Thyroid gland (tissue), 4 donors: ENCODE results near the gene MAP3K13. TPM values are rescaled to one million over a fixed set of nuclear protein-coding genes. Genes with fewer than 3 reads are reported as not detected.

ENCODE experiments used
- DNase-seq, 2 donors: peaks; one replicate each; pipeline ENCODE4 v3.0.0-alpha.2; 2019
- H3K27ac ChIP-seq, 3 donors: fragments of 200-600 bp; sonication (generic); 1 replicate in 2 of 3; 2 replicates in 1 of 3; pipeline ENCODE4 v1.5.1; 2016 to 2019; ENCODE audit warnings: mild to moderate bottlenecking in 1 of 3, moderate library complexity in 1 of 3
- H3K27me3 ChIP-seq: fragments of 200-600 bp; sonication (generic); one replicate; pipeline ENCODE4 v1.5.1; 2019
- H3K36me3 ChIP-seq, 2 donors: fragments of 200-600 bp; sonication (generic); one replicate each; pipeline ENCODE4 v1.5.1; 2016 to 2019
- H3K4me1 ChIP-seq, 2 donors: fragments of 200-600 bp; sonication (generic); one replicate each; pipeline ENCODE4 v1.5.1; 2017 to 2019
- H3K4me3 ChIP-seq, 3 donors: fragments of 200-600 bp; sonication (generic); replicated peaks in 1 of 3; 1 replicate in 2 of 3; 2 replicates in 1 of 3; pipeline ENCODE4 v1.5.1; 2016; ENCODE audit warnings: mild to moderate bottlenecking in 1 of 3
- H3K9me3 ChIP-seq: fragments of 200-600 bp; sonication (generic); one replicate; pipeline ENCODE4 v1.5.1; 2017
- CTCF ChIP-seq, 6 experiments: fragments of 200-600 bp in 3 of 6; fragments of 450-650 bp in 3 of 6; sonication (generic) in 3 of 6; IDR thresholded peaks; one replicate each; pipeline ENCODE4 v1.5.1; 2016 to 2019; ENCODE audit warnings: antibody characterized with exemption in 6 of 6, mild to moderate bottlenecking in 2 of 6, inconsistent platforms in 1 of 6, moderate library complexity in 1 of 6
- POLR2A ChIP-seq, 2 donors: fragments of 450-650 bp; IDR thresholded peaks; one replicate each; pipeline ENCODE4 v1.6.1; 2017; ENCODE audit warnings: antibody characterized with exemption in 2 of 2, mild to moderate bottlenecking in 2 of 2, moderate library complexity in 1 of 2
- WGBS, 2 donors: methylation state at CpG; one replicate each; pipeline ENCODE4 v1.1.5; 2017; 5-methylcytosine and 5-hydroxymethylcytosine counted together
- intact Hi-C: fragments of 100-400 bp; cut with DNase I; formaldehyde crosslinking; loops from one replicate; pipeline ENCODE4 v1.15.1; 2023
- total RNA-seq, 4 donors: library from RNA; depleted of rRNA; stranded (reverse); fragments of >200 nt; gene quantifications; one replicate each; pipeline ENCODE4 v1.2.3, GENCODE V29; 2016

The MAP3K13 gene
- total RNA-seq, 4 donors from 2014 or later, result 44.4 to 58.0 (median 46.2) TPM

GRCh38 chr3:185342459-185343174 lies 20.3 kb upstream of the MAP3K13 start:
- no peak overlapping the region for H3K4me3 ChIP-seq
- H3K9me3 ChIP-seq, result no peaks in the 10 kb centered on the region
- H3K4me1 ChIP-seq, result no peaks in the 10 kb centered on the region
- H3K27ac ChIP-seq, result no peak overlapping the region
- no peak for DNase-seq
- TF ChIP-seq CTCF (IDR thresholded peaks at IDR 0.05), result no peak
- TF ChIP-seq POLR2A (IDR thresholded peaks at IDR 0.05), result no peak
- intact Hi-C loops, result no loop called here
- H3K36me3 ChIP-seq, result no peaks in the 10 kb centered on the region
- no peaks in the 10 kb centered on the region for H3K27me3 ChIP-seq
- WGBS, 2 donors, result 91 to 92% methylated on average over 7 of the region's 7 CpGs

- H3K4me1 ChIP-seq, result no peaks in the 10 kb centered on the region
- no peak overlapping the region for H3K27ac ChIP-seq
- no peaks in the 10 kb centered on the region for H3K27me3 ChIP-seq
- no peaks in the 10 kb centered on the region for H3K9me3 ChIP-seq
- TF ChIP-seq CTCF (IDR thresholded peaks at IDR 0.05), result no peak
- TF ChIP-seq POLR2A (IDR thresholded peaks at IDR 0.05), result no peak
- DNase-seq, result no peak
- H3K4me3 ChIP-seq, result no peak overlapping the region
- WGBS, 2 donors, result 95 to 96% methylated on average over 9 of the region's 9 CpGs
- H3K36me3 ChIP-seq, result no peaks in the 10 kb centered on the region
- intact Hi-C loops, result no loop called here
Observed at GRCh38 chr3:185347399-185347798, 15.5 kb upstream of the MAP3K13 start.

- no peaks in the 10 kb centered on the region for H3K36me3 ChIP-seq
- H3K27me3 ChIP-seq, result no peaks in the 10 kb centered on the region
- H3K9me3 ChIP-seq, result no peaks in the 10 kb centered on the region
- H3K27ac ChIP-seq, result no peak overlapping the region
- no peaks in the 10 kb centered on the region for H3K4me1 ChIP-seq
- no peak for TF ChIP-seq CTCF (IDR thresholded peaks at IDR 0.05)
- TF ChIP-seq POLR2A (IDR thresholded peaks at IDR 0.05), result no peak
- DNase-seq, result no peak
- intact Hi-C loops, result no loop called here
- H3K4me3 ChIP-seq, result no peak overlapping the region
- 87 to 90% methylated on average over 6 of the region's 6 CpGs for WGBS, 2 donors
Observed at GRCh38 chr3:185350841-185351240, 12.1 kb upstream of the MAP3K13 start.

GRCh38 chr3:185351396-185351795 lies 11.5 kb upstream of the MAP3K13 start:
- Histone ChIP-seq H3K9me3 (no peaks in the 10 kb centered on the region), H3K27me3 (no peaks in the 10 kb centered on the region), H3K36me3 (no peaks in the 10 kb centered on the region), H3K27ac (no peak overlapping the region), H3K4me1 (no peaks in the 10 kb centered on the region), H3K4me3 (no peak overlapping the region)
- intact Hi-C loops, result no loop called here
- 79 to 84% methylated on average over 2 of the region's 2 CpGs for WGBS, 2 donors
- DNase-seq, result no peak
- TF ChIP-seq POLR2A (IDR thresholded peaks at IDR 0.05) (no peak), CTCF (IDR thresholded peaks at IDR 0.05) (no peak)

GRCh38 chr3:185353225-185353624 lies 9.7 kb upstream of the MAP3K13 start:
- DNase-seq, result no peak

More at GRCh38 chr3:185353225-185353624, 9.7 kb upstream of the MAP3K13 start:
- Histone ChIP-seq H3K27ac (no peak overlapping the region), H3K4me3 (no peak overlapping the region), H3K4me1 (no peaks in the 10 kb centered on the region), H3K9me3 (no peaks in the 10 kb centered on the region), H3K27me3 (no peaks in the 10 kb centered on the region), H3K36me3 (no peaks in the 10 kb centered on the region)
- intact Hi-C loops, result no loop called here
- WGBS, 2 donors, result 90 to 93% methylated on average over 5 of the region's 5 CpGs
- TF ChIP-seq CTCF (IDR thresholded peaks at IDR 0.05) (no peak), POLR2A (IDR thresholded peaks at IDR 0.05) (no peak)
